HuH-7.5 (cell line): Measurements from ENCODE around the gene TNNI2.
"Not testable (repeated sequence)": the region's sequence is repeated elsewhere in the genome, so short reads cannot be mapped to it uniquely, and the experiment has no call there.

Experiments used
- DNase-seq: peaks from one replicate; pipeline ENCODE4 v3.0.0; 2011; ENCODE audit warnings: low spot score

Gene TNNI2

GRCh38 chr11:1838426-1839144 lies at the start of gene TNNI2:
TNNI2 (plus strand) TSS chr11:1838981; CDS start chr11:1839697, 716 bp downstream.
- DNase-seq, result no peak

GRCh38 chr11:1791912-1792311 lies 46.9 kb upstream of the TNNI2 start:
- no peak for DNase-seq

DNA sequence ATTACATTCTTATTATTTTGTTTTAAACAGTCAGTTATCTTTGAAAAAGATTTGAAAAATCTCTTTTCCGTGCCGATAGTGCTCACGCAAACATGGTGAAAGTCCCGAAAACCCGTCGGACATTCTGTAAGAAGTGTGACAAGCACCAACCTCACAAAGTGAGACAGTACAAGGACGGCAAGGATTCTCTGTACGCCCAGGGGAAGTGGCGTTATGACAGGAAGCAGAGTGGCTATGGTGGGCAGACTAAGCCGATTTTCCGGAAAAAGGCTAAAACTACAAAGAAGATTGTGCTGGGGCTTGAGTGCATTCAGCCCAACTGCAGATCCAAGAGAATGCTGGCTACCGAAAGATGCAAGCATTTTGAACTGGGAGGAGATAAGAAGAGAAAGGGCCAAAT lies 46.3 kb upstream of the TNNI2 start:
- DNase-seq, result no peak

- no peak for DNase-seq
Observed at GRCh38 chr11:1793081-1793480, 45.7 kb upstream of the TNNI2 start.

GRCh38 chr11:1796413-1797011 lies 42.3 kb upstream of the TNNI2 start:
- DNase-seq, result no peak

DNA sequence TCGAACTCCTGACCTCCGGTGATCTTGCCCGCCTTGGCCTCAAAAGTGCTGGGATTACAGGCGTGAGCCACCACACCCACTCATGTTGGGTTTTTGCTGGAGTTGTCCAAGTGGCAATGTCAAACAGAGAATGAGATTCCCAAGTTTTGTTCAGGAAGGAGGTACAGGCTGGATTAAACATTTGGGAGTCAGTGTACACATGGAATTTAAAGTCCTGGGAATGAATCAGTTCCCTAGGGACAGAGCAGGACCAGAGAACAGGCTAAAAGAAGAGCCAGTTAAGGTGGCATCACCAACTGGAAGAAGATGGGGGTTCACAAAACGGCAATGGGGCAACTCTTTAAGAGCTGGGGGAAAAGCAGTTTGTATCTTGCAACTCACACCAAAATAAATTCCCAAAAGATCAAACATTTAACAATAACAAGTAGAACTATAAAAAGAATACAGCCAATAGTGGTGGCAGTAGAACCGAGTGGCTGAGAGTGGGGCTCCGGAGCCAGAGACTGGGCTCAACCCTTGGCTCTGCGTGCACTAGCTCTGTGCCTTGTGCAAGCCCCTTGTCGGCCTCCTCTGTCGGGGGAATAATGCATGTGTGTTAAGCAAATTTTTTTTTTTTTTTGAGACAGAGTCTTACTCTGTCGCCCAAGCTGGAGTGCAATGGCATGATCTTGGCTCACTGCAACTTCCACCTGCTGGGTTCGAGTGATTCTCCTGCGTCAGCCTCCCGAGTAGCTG lies 41.2 kb upstream of the TNNI2 start:
- no peak for DNase-seq

GRCh38 chr11:1803246-1803645 lies 35.5 kb upstream of the TNNI2 start:
- no peak for DNase-seq

DNA sequence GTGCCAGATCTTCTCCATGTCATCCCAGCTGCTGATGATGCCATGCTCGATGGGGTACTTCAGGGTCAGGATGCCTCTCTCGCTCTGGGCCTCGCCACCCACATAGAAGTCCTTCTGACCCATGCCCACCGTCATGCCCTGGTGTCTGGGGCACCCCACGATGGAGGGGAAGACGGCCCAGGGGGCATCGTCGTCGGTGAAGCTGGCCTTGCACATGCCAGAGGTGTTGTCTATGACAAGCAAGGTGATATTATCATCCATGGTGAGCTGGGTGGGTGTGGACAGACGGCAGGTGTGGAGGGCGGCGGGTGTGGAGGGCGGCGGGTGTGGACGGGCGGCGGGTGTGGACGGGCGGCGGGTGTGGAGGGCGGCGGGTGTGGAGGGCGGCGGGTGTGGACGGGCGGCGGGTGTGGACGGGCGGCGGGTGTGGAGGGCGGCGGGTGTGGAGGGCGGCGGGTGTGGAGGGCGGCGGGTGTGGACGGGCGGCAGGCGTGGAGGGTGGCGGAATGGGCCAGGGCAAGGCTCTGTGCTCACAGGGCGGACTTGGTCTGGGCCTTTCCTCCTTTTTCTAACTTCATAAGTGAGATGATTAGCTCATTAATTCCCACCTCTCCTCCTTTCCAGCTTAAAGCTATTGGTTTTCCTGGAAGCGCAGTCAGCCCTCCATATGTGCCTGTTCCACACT lies 34.8 kb upstream of the TNNI2 start:
- DNase-seq, result not testable (repeated sequence)

DNA sequence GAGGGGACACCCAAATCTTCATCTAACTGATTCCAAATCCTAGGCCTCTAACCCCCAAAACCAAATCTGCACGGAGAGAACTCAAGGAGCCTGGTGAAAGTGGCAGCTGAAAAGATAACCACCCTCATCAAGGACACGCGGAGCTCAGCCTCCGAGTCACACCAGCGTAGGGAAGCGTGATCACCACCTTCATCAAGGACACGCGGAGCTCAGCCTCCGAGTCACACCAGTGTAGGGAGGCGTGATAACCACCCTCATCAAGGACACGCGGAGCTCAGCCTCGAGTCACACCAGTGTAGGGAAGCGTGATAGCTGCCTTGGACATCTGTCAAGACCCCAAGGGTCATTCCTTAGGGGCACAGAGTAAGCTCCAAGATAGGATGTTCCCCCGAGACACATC lies 33.3 kb upstream of the TNNI2 start:
- DNase-seq, result no peak

DNA sequence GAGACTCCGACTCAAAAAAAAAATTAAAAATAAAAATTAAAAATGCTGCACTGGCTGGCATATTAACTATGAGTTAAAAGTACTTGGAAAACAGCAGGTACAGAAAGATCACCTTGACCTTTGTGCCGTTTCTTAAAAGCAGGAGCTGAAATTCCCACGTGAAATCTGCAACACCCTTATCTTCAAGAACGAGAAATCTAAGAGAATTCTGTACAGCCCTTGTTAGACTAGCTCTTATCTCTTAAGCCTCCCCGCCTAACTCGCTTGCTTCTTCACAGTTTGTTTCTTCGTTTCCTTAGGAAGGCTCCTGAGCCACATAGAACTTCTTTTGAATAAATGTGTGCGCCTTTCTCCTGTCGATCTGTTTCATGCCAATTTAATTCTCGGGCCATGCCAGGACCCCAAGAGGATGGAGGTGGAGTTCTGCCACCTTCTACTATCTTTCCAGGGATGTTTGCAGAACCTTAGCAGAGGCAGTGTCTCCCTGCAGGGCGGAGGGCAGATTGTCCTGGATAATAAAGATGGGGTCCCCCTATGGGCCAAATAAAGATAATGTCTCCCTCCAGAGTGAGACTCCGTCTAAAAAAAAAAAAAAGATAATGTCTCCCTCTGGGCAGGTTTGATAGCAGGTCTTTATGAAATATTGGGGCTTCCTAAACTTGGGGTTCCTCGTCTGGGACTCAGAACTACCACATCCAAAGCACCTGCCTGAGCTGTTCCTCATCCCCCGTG lies 31.4 kb upstream of the TNNI2 start:
- DNase-seq, result no peak

- DNase-seq, result no peak
Observed at GRCh38 chr11:1810761-1811160, 28.0 kb upstream of the TNNI2 start.

DNA sequence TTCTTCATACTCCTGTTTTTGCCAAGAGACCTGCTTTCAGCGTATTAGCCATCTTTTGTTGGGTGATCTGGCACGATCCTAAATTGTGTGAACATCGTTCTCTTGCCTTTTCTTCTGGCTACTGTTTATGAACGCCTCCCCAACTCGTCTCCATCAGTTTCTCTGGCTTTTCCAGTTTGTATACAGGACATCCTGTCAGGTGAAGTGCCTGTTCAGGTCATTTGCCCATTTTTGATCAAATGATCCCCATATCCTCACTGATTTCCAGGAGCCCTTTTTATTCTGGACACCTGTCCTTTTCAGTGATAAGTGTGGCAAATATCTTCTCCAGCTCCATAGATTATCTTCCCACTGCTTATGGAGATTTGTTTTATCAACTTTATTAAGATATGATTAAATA lies 26.5 kb upstream of the TNNI2 start:
- no peak for DNase-seq

- no peak for DNase-seq
Observed at GRCh38 chr11:1812801-1813200, 26.0 kb upstream of the TNNI2 start.

DNA sequence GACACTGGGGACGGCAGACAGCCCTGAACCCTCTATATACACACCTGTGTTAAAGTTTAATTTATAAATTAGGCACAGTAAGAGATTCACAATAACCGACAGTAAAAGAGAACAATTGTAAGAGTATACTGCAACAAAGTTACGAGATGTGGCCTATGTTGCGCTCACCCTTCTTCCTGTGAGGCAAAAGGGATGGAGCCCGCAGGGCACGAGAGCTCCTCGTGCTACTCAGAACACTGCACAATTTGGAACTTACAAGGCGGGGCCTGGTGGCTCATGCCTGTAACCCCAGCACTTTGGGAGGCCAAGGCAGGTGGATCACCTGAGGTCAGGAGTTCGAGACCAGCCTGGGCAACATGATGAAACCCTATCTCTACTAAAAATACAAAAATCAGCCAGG lies 25.4 kb upstream of the TNNI2 start:
- not testable (repeated sequence) for DNase-seq

GRCh38 chr11:1814691-1815090 lies 24.1 kb upstream of the TNNI2 start:
- no peak for DNase-seq

DNA sequence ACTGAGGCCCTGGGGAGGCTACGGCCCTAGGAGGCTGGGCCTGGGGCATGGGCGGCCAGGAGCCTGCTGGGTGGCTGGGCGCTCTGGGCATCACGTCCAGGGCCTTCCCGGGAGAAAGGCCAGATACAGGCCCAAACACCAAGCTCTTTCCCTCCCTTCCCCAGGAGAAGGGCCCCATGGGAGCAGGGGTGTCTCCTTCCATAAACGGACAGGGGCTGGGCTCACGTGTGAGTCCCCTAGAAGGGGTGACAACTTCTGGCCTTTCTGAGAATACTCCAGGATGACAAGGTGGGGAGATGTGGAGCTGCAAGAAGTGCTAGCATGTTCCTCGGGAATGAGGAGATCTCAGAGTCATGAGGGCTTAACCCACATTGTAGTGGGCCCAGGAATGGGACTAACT lies 23.5 kb upstream of the TNNI2 start:
- DNase-seq, result no peak

- no peak for DNase-seq
Observed at GRCh38 chr11:1815751-1816150, 23.0 kb upstream of the TNNI2 start.

DNA sequence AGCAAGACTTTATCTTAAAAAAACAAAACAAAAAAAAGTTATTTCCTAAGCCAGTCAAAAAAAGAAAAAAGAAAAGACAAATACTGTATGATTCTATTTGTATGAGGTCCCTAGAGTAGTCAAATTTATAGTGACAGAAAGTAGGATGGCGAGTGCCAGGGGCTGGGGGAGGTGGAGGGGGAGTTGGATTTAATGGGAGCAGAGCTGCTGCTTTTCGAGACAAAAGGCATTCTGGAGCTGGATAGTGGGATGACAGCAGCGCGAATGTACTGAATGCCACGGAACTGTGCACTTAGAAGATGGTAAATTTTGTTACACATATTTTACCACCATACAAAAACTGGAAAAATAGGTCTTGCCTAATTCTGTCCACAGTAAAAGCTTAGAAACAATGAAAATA lies 21.8 kb upstream of the TNNI2 start:
- DNase-seq, result no peak

GRCh38 chr11:1817511-1817910 lies 21.3 kb upstream of the TNNI2 start:
- no peak for DNase-seq

DNA sequence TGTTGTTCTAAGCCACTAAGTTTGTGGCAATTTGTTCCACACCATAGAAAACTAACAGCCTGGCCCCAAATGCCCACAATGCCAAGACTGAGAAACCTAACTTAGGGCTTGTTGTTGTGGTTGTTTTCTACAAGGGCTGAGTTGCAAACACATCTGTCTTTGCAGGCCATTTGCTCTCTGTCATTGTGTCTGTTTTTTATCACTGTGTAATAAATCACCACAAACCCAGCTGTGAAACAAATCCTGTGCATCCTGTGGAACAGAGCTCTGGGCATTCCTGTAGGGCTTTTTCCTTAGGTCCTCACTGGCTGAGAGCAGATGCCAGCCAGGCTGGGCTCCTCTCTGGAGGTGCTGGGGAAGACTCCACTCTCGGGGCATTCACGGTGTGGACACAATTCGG lies 19.7 kb upstream of the TNNI2 start:
- DNase-seq, result no peak

- DNase-seq, result no peak
Observed at GRCh38 chr11:1820463-1821325, 18.1 kb upstream of the TNNI2 start.
